K562 (cell line): ENCODE data around the gene MFAP3L.

Source experiments
- CBFB ChIP-seq: sonication (generic); formaldehyde crosslinking; IDR thresholded peaks from 2 replicates; pipeline ENCODE4 v1.4.0; 2020; ENCODE audit warnings: mild to moderate bottlenecking, missing genetic modification reagents
- CEBPG ChIP-seq, 3 experiments: fragments of 200-800 bp in 1 of 3; sonication (Bioruptor generic) in 1 of 3; sonication (generic) in 1 of 3; formaldehyde crosslinking in 1 of 3; IDR thresholded peaks in 2 of 3; conservative IDR thresholded peaks in 1 of 3; 2 replicates each; pipeline versions ENCODE4 v1.6.1 to v1.8.0; 2016 to 2022; ENCODE audit warnings: missing compliant biosample characterization in 2 of 3, missing genetic modification characterization in 2 of 3, mild to moderate bottlenecking in 1 of 3, missing genetic modification reagents in 1 of 3
- RFX1 ChIP-seq: fragments of 450-650 bp; IDR thresholded peaks from 2 replicates; pipeline ENCODE4 v1.6.1; 2016; ENCODE audit warnings: mild to moderate bottlenecking, moderate library complexity
- SMAD3 ChIP-seq: fragments of 450-650 bp; formaldehyde crosslinking; conservative IDR thresholded peaks from 2 replicates; pipeline ENCODE4 v1.4.0; 2020; ENCODE audit warnings: mild to moderate bottlenecking
- TCF7L2 ChIP-seq: fragments of 150-350 bp; IDR thresholded peaks from 2 replicates; pipeline ENCODE4 v1.6.1; 2016; ENCODE audit warnings: low read depth, mild to moderate bottlenecking, low read length, moderate library complexity
- ZC3H11A ChIP-seq: IDR thresholded peaks from 2 replicates; pipeline ENCODE4 v1.6.1; 2012; ENCODE audit warnings: low read depth, low read length, improper control_type of control experiment
- ZNF253 ChIP-seq: fragments of 250-450 bp; sonication (Bioruptor Pico); conservative IDR thresholded peaks from 2 replicates; pipeline ENCODE4 v1.6.1; 2021; ENCODE audit warnings: mild to moderate bottlenecking

GRCh38 chr4:169986369-169986768 is 39.8 kb downstream of the MFAP3L start:
- no peak for TF ChIP-seq ZNF253 (CRISPR knock-in tag)
- TF ChIP-seq CEBPG (CRISPR knock-in tag; IDR thresholded peaks at IDR 0.05), result no peak
- TF ChIP-seq CEBPG (tag; conservative IDR thresholded peaks at IDR 0.05 in 1 of 2, IDR thresholded peaks at IDR 0.05 in 1 of 2), result no peak
- TF ChIP-seq CBFB, result no peak
- TF ChIP-seq TCF7L2, result no peak
- TF ChIP-seq RFX1, result no peak
- no peak for TF ChIP-seq ZC3H11A
- TF ChIP-seq SMAD3 (CRISPR knock-in tag), result no peak
